D721Med (cell line): ENCODE measurements around the gene ANTXRL.
"Not testable (repeated sequence)": the region's sequence is repeated elsewhere in the genome, so short reads cannot be mapped to it uniquely, and the experiment has no call there.

Experiments
- DNase-seq: peaks from one replicate; pipeline ENCODE4 v3.0.0; 2011; ENCODE audit warnings: low spot score; ENCODE audit not compliant: insufficient read length
- FAIRE-seq: peaks from 2 replicates; lab custom pipeline; 2011; peaks lifted over from hg19 to GRCh38; lab: Jason Lieb, UNC
- CTCF ChIP-seq: IDR thresholded peaks from 2 replicates; pipeline ENCODE4 v1.5.1; 2012; ENCODE audit warnings: mild to moderate bottlenecking, control low read depth; ENCODE audit not compliant: insufficient read depth; ENCODE audit errors: missing control alignments

Gene ANTXRL

GRCh38 chr10:46292573-46293023, 5.8 kb downstream of the ANTXRL start:
- no peak for DNase-seq
- no peak for TF ChIP-seq CTCF
- no peak for FAIRE-seq

GRCh38 chr10:46293228-46293627, 6.4 kb downstream of the ANTXRL start:
- DNase-seq (no peak), FAIRE-seq (no peak)
- no peak for TF ChIP-seq CTCF

GRCh38 chr10:46293832-46294640, 7.2 kb downstream of the ANTXRL start:
- DNase-seq (no peak), FAIRE-seq (no peak)
- TF ChIP-seq CTCF = no peak

- no peak for TF ChIP-seq CTCF
- no peak for DNase-seq
- FAIRE-seq = no peak
These were observed 7.9 kb downstream of the ANTXRL start for GRCh38 chr10:46294641-46295220.

- FAIRE-seq, DNase-seq: not testable (repeated sequence)
These were observed 8.7 kb downstream of the ANTXRL start for GRCh38 chr10:46295350-46296010.

GRCh38 chr10:46296086-46296485, 9.3 kb downstream of the ANTXRL start:
- FAIRE-seq, DNase-seq: not testable (repeated sequence)

GRCh38 chr10:46296641-46297141, 9.9 kb downstream of the ANTXRL start:
- no peak for TF ChIP-seq CTCF
- FAIRE-seq (no peak), DNase-seq (no peak)
